HL-60 (cell line): Measurements from ENCODE around the gene KRAS.

ENCODE experiments used
- DNase-seq, 2 experiments: peaks; one replicate each; pipeline ENCODE4 v3.0.0-alpha.2; 2010 to 2020; ENCODE audit warnings: low read depth in 1 of 2, low spot score in 1 of 2
- H3K27ac ChIP-seq: fragments of 250-450 bp; sonication (Bioruptor Pico); replicated peaks from 2 replicates; pipeline ENCODE4 v1.5.1; 2020; ENCODE audit warnings: mild to moderate bottlenecking, moderate library complexity
- H3K27me3 ChIP-seq: fragments of 250-450 bp; sonication (Bioruptor Pico); 2 replicates; pipeline ENCODE4 v1.5.1; 2021; ENCODE audit warnings: mild to moderate bottlenecking, moderate library complexity; ENCODE audit not compliant: insufficient read depth, poor library complexity, severe bottlenecking
- H3K4me3 ChIP-seq: replicated peaks from 2 replicates; pipeline ENCODE4 v1.5.1; 2011; ENCODE audit warnings: mild to moderate bottlenecking, control low read depth, low read length; ENCODE audit not compliant: insufficient read depth
- CTCF ChIP-seq: IDR thresholded peaks from one replicate; pipeline ENCODE4 v1.5.1; 2011; ENCODE audit warnings: low read length, control low read depth, inconsistent platforms; ENCODE audit not compliant: insufficient read depth
- GABPA ChIP-seq: IDR thresholded peaks from 2 replicates; pipeline ENCODE4 v1.6.1; 2012; ENCODE audit warnings: low read depth
- POLR2AphosphoS5 ChIP-seq: IDR thresholded peaks from 2 replicates; pipeline ENCODE4 v1.6.1; 2012; ENCODE audit warnings: low read depth
- REST ChIP-seq: IDR thresholded peaks from 2 replicates; pipeline ENCODE4 v1.6.1; 2012; ENCODE audit warnings: low read depth; ENCODE audit not compliant: insufficient replicate concordance
- SPI1 ChIP-seq: IDR thresholded peaks from 2 replicates; pipeline ENCODE4 v1.6.1; 2012; ENCODE audit warnings: low read depth, mild to moderate bottlenecking, borderline replicate concordance

The KRAS gene

GRCh38 chr12:25213338-25213737 is 37.4 kb downstream of the KRAS start:
- no peak for DNase-seq
- no peak for TF ChIP-seq REST
- TF ChIP-seq POLR2AphosphoS5, result no peak
- no peak for TF ChIP-seq GABPA
- no peak for TF ChIP-seq CTCF
- no peak for TF ChIP-seq SPI1

GRCh38 chr12:25208554-25208953 is 42.2 kb downstream of the KRAS start:
- no peak overlapping the region for H3K27ac ChIP-seq

More at GRCh38 chr12:25213338-25213737, 37.4 kb downstream of the KRAS start:
- H3K4me3 ChIP-seq, result no peak overlapping the region
- no peak overlapping the region for H3K27ac ChIP-seq
- no peaks in the 10 kb centered on the region for H3K27me3 ChIP-seq

GRCh38 chr12:25207846-25208245 is 42.9 kb downstream of the KRAS start:
- Histone ChIP-seq H3K27me3 (no peaks in the 10 kb centered on the region), H3K4me3 (no peak overlapping the region), H3K27ac (no peak overlapping the region)
- no peak for DNase-seq
- no peak for TF ChIP-seq SPI1
- no peak for TF ChIP-seq POLR2AphosphoS5
- no peak for TF ChIP-seq REST
- TF ChIP-seq CTCF, result no peak
- no peak for TF ChIP-seq GABPA

More at GRCh38 chr12:25208554-25208953, 42.2 kb downstream of the KRAS start:
- H3K4me3 ChIP-seq, result no peak overlapping the region
- no peak for TF ChIP-seq POLR2AphosphoS5
- TF ChIP-seq REST, result no peak
- TF ChIP-seq GABPA, result no peak
- no peak for TF ChIP-seq CTCF
- no peak for TF ChIP-seq SPI1
- DNase-seq, result no peak
- no peaks in the 10 kb centered on the region for H3K27me3 ChIP-seq
